NCI-H146 treated with DMSO at 0.1 percent for 48 hours (cell line): ENCODE results near the gene RNF169.

Experiments used
- DNase-seq: peaks from one replicate; lab custom pipeline; 2025; ENCODE audit not compliant: unreplicated experiment; lab: John Stamatoyannopoulos, UW

Gene RNF169

GRCh38 chr11:74863410-74863809, 114.8 kb downstream of the RNF169 start:
- DNase-seq: no peak

DNA sequence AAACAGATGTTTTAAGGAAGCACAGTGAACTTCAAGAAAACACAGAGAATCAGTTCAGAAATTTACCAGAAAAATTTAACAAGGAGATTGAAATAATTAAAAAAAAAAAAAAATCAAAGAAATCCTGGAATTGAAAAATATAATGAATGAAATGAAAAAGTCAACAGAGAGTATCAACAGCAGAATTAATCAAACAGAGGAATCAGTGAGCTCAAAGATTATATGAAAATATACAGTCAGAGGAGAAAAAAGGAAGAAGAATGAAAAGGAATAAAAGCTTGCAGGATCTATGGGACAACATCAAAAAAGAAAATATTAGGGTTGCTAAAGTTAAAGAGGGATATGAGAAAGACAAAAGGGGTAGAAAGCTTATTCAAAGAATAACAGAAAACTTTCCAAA, 117.9 kb downstream of the RNF169 start:
- DNase-seq: no peak

DNA sequence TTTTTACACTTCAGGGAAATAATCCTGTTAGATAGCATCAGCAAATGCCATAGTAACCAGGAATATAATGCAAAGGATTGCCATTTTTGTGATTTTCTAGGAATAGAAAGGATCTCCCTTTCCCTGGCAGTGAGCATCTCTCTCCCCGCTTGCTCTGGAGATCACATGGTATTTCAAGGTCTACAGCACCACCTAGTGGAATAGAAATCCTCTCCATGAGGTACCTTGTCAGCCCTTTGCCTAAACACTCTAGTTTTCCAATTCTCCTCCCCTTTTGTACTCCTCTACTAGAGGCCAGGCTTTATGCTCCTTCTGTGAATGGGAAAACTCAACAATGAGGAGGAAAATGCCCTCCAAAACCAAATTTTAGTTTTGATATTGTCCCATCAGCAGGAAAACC, 121.8 kb downstream of the RNF169 start:
- DNase-seq: no peak

DNA sequence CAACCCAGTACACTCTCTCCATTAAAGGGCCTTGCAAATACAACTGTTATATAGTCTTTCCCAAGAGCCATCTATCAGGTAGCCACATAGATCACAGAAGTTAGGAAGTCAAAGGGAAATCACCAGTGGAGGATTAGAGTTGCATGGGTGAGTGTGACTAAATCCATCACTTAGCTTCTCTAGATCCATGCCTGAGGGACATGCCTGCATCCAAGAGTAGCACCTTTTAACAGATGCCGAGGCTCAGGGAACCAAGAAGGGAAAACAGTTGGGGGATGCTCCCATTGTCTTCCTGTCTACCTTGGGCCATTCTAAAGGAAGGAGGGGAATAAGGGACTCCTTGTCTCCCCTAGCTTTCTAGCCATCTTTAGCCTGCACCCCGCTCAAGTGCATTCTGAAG, 122.4 kb downstream of the RNF169 start:
- no peak for DNase-seq

GRCh38 chr11:74877132-74877531, 128.5 kb downstream of the RNF169 start:
- no peak for DNase-seq
